RKO (cell line): ENCODE data around the gene KRTAP10-8.
"Not testable (repeated sequence)": the region's sequence is repeated elsewhere in the genome, so short reads cannot be mapped to it uniquely, and the experiment has no call there.

Experiments used
- DNase-seq: peaks from one replicate; pipeline ENCODE4 v3.0.0-alpha.2; 2016; ENCODE audit warnings: low spot score

KRTAP10-8 gene

DNA sequence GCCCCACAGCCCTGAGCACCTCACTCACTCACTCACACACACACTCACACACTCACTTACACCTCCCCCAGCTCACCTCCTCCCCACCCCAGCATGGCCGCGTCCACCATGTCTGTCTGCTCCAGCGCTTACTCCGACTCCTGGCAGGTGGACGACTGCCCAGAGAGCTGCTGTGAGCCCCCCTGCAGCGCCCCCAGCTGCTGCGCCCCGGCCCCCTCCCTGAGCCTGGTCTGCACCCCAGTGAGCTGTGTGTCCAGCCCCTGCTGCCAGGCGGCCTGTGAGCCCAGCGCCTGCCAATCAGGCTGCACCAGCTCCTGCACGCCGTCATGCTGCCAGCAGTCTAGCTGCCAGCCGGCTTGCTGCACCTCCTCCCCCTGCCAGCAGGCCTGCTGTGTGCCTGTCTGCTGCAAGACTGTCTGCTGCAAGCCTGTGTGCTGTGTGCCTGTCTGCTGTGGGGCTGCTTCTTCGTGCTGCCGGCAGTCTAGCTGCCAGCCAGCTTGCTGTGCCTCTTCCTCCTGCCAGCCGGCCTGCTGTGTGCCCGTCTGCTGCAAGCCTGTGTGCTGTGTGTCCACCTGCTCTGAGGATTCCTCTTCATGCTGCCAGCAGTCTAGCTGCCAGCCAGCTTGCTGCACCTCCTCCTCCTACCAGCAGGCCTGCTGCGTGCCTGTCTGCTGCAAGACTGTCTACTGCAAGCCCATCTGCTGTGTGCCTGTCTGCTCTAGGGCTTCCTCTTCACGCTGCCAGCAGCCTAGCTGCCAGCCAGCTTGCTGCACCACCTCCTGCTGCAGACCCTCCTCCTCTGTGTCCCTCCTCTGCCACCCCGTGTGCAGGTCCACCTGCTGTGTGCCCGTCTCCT is 34.7 kb downstream of the KRTAP10-8 start, which contains the start of gene KRTAP10-11:
Gene KRTAP10-11, plus strand, starts transcription at position 49 of the 856 bp plus-strand sequence. Its CDS starts 45 bp downstream, at position 94.
- DNase-seq: not testable (repeated sequence)

DNA sequence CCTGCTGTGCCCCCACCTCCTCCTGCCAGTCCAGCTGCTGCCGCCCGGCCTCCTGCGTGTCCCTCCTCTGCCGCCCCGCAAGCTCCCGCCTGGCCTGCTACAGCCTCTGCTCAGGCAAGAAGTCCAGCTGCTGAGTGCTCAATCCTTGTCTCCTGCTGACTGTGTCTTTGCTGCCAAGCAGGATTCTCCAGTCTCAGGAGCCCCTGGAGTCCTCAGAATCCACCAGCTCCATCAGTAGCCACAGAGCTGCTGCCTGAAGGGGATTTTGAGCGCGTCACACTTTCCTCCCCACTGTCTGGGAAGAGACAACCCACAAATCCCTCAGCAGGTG is 35.3 kb downstream of the KRTAP10-8 start:
- no peak for DNase-seq

DNA sequence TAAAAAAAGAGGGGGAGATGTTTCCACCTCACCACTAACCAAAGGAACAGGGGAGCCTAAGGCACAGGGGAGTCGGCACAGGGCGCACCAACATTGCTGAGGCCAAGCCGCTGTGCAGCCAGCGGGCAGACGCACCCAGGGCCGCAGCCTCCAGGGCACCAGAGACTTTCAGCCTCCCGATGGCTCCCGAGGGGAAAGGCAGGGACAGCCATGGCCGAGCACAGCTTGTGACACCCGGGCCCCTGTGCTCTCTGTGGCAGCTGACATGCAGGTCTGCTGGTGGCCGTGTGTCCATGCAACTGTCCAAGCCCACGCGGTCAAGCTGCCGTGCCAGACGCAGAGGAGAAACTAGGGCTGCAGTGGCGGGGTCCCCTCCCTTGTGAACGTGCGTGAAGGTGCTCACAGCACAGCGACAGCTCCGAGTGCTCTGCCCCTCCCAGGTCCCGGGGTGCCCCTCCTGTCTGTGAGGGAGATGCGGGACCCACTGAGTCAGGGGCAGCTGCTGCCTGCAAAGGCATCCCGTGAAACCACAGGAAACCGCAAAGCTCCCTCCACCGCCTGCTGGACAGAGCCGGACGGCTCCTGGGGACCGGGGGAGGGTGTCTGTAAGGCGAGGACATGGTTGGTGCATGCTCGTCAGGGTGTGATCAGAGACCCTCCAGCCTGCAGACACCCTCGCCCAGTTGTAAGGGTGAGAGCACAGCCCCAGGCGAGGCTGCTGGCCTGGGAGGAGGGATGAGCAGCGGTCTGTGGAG is 36.9 kb downstream of the KRTAP10-8 start:
- no peak for DNase-seq

DNA sequence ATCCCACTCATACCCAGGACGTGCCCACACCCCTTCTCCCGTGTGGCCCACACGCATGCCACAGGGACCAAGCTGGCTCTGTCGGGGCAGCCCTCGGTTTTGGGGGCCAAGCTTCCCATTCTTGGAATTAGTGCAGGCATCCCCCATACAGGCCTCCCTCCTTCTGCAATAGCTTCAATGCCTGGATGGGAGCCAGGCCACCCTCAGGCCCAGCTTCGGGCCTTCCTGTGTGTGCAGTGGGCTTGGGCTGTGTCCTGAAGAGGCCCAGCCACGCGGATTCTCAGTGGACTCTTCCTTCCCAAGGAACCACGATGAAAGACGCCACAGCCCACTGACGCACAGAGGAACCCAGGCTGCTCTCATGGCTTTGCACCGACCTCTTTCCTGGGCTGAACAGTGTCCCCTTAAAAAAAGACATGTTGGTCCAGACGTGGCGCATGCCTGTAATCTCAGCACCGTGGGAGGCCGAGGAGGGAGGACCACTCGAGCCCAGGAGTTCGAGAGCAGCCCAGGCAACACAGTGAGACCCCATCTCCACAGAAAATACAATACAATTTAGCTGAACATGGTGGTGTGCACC is 37.7 kb downstream of the KRTAP10-8 start:
- DNase-seq: no peak

DNA sequence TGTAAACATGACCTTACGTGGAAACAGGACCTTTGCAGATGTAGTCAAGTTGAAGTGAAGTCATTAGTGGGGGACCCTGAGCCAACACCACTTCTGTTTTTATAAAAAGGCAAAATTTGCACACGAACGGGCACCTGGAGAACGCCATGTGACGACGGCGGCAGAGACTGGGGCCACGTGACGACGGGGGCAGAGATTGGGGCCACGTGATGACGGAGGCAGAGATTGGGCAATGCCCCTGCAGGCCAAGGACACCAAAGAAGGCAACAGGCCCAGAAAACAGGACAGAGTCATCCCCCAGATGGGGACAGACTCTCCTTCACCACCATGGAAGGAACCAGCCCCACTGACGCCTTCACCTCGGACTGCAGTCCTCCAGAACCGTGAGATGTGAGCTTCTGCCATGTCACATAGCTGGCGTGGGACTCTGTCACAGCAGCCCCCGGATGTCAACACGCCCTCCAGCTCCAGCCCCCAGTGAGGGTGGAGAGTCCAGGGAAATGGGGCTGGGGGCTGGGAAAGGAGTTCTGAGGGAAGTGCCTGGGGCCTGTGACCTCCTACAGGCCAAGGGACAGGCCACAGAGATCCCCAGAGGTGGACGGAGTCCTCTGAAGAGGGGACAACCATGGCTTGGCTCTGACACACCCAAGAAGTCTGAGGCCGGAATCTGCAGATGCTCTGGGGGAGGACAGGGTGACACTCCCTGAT is 38.5 kb downstream of the KRTAP10-8 start:
- DNase-seq: no peak

DNA sequence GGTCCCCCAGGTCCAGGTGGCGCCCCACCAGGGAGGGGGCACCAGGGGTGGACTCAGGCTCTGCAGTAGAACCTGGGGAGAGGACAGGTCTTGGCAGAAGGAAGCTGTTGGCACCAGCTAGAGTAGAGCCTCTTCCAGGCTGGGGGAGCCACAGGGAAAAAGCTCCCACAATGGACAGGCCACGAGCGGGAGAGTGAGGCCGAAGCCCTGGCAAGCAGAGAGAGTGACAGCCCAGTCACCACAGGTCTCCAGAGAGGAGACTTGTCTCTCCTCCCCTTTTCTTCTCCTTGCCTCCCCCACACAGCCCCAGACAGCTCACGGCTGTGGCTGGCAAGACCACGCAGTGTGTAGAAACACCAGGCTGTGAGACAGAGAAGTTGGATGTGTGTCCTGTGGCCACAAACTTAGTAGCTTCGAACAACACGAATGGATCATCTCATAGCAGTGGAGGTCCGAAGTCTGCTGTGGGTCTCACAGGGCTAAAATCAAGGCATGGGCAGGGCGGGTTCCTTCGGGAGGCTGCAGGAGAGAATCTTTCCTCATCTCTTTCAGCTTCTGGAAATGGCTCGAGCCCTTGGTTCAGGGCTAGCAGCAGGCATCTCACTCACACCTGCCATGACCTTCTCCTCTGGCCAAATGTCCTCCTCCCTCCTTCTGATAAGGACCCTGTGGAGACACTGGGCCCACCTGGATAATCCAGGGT is 39.2 kb downstream of the KRTAP10-8 start:
- DNase-seq: no peak

DNA sequence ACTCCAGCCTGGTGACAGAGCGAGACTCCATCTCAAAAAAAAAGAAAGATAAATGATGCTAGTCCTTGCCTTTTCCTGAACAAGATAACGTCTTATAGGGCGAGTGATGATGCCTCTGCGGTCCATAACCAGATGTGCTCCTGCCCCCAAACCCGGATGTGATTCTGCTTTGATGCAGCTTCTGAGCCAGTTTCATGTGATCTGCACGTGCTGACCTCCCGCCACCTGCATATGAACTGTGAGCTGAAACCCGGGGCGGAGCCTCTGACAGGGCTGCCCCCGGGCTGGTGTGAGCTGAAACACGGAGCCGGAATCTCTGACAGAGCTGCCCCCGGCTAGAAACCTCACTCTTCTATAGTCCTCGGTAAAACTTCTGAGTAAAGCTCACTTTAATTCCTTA is 41.2 kb downstream of the KRTAP10-8 start:
- no peak for DNase-seq

DNA sequence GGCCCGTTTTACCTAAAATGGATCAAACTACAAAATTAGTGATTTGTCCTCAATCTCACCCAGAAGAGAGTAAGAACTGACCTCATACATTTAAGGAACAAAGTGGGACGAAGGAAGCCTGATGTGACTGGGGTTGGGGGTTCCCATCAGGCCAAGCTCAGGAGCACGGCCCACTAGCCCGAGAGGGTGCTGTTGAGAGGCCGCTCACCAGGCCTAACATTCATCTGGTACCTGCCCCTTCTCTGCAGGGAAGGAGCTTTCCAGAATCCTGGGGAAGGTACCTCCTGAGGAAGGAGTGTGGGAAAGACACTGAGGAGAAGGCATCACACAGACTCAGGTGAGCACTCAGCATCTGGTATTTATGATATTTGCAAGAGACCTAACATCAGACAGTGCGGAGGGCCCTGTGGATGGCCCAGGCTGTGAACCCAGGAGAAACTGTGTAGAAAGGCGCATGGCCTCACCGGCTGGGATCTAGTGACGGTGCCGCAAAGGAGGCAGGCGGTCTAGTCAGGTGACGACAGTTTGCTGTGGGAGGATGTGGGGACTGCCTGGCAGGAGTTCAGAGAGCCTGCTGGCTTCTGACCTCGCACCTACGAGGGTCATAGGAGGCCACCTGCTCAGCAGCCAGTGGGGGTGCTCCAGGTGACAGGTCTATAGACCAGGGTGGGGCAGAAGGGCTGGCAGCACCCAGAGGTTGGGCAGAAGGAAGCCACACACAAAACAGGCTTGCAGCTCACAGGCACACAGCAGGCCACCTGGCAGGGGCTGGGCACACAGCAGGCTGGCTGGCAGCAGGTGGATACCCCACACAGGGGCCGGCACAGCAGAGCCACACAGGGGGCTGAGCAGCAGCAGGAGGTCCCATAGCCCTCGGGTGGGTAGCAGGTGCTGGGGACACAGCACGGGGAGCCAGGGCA is 42.0 kb downstream of the KRTAP10-8 start:
- DNase-seq: no peak

DNA sequence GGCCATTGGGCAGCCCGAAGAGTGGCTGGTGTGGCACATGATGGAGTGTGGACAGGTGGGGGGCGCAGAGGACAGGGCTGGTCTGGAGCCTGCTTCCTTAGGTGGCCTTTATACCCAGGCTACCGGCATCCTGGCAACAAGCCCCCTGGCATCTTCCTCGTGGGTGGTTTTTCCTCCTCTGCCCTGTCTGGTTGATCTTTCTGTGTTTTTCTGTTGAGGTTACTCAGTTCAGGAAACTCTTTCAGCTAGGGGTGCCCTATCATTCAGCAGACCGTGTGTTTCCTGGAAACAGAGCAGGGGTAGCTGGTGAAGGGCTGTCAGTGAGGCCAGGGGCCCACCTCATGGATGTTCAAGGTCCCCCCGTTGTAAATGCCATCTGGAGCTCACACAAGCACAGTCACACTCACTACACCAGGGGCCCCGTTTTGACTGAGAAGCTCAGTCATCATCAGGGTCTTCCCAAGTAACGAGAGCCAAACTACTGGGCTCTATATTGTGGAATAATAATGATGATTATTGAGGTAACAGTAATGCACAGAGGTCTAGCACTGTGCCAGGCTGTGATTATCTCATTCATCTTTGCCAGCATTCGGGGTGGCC is 42.8 kb downstream of the KRTAP10-8 start, which contains the start of gene KRTAP12-4:
Gene KRTAP12-4, minus strand, starts transcription at position 84 of the 600 bp plus-strand sequence. Its CDS starts 45 bp downstream, at position 39.
- no peak for DNase-seq

DNA sequence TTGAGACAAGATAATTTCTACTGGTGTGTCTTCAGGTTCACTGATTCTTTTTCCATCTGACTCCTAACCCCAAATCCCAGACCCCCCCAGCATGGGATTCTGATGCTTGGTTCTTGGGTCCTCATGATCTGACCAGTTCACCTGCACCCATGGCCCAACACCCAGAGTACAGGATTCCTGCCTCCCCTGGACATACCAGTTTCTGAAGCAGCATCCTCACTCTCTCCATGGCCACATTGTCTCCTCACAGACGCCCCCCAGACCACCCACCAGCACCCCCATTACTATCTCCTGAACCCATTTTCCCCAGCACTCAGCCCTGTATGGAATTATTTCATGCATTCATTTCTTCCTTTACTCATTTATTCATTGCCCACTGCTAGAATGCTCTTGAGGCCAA is 45.0 kb downstream of the KRTAP10-8 start:
- no peak for DNase-seq

DNA sequence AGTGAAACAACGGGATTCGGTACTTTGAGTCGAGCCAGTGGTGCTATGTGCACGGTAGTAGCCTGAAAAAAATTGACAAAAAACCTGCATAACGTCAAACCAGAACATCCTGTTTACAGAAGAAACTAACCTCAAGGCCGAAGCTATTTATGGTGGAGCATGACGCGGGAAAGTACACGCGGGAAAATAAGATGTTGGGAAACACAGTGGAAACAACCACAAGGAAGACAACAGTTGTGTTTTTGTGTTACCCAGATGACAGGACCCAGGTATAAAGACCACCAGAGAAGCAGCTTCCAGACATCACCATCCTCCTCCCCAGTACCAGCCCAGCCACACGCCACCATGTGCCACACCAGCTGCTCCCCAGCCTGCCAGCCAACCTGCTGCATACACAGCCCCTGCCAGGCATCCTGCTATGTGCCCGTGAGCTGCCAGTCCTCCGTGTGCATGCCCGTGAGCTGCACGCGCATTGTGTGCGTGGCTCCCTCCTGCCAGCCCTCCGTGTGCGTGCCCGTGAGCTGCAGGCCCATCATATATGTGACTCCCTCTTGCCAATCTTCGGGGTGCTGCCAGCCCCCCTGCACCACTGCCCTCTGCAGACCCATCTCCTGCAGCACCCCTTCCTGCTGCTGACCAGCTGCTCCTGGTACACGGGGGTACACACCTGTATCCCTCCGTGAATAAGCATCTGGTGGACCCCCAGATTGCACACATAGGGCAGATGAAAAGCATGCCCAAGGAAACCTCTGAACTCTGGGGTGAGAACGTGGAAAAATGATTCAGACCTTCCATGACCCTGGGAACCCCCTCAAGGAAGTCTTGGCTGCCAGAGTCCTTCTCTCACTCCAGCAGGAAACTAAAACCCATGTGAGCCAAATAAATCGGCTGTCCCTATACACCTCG is 46.0 kb downstream of the KRTAP10-8 start, which contains the start of gene KRTAP12-3:
Gene KRTAP12-3, plus strand, starts transcription at position 298 of the 906 bp plus-strand sequence. Its CDS starts 48 bp downstream, at position 346.
- no peak for DNase-seq

DNA sequence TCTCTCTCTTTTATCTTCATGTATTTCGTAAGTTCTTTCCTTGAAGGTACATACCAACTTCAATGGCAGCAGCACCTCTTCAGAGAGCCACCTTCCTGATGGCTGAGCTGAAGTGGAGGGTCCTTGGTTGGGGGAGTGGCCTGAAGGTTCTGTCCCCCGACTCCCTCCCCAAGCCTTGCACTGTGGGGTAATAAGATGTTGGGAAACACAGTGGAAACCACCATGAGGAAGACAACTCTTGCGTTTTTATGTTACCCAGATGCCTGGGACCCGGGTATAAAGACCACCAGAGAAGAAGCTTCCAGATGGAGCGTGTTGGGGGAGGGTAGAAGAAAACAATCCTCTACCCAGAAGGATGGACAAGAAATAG is 46.6 kb downstream of the KRTAP10-8 start:
- no peak for DNase-seq

DNA sequence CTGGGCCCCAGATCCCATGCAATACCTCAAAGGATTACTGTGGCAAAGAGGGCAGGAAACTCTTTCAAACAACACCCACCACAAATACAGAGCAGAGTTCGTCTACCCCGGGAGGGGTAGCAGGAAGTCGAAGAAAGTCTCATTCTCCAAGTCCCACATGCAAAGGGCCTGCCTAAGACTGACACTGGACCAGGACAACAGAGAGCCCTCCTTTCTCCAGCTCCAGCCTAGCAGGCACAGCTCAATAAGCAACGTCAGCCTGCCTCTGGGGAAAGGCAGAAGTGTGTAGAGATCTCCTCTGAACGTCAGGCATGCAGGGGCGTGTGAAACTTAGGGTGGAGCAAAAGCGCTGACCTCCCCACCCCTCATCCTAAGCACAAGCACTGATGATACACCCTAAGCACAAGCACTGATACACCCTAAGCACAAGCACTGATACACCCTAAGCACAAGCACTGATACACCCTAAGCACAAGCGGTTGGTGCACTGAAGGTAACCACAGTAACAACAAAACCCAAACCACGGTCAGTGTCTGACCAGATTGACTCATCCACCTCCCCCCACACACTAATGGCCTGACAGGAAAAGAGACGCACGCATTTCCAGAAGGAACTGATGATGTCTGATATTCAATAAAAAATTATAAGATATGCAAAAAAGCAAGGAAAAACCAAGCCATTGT is 47.2 kb downstream of the KRTAP10-8 start:
- DNase-seq: no peak

DNA sequence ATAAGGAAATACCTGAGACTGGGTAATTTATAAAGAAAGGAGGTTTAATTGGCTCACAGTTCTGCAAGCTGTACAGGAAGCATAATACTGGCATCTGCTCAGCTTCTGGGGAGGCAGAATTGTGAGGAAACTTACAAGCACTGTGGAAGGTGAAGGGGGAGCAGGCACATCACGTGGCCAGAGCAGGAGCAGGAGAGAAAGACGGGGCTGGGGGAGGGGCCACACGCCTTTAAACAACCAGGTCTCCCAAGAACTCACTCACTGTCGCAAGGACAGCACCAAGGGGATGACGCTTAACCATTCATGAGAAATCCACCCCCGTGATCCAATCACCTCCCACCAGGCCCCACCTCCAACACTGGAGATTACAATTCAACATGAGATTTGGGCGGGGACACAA is 49.7 kb downstream of the KRTAP10-8 start:
- DNase-seq: not testable (repeated sequence)
